OCI-LY1 (cell line): ENCODE data around the gene TBC1D4.

Source experiments
- H2AFZ ChIP-seq: fragments of 200-600 bp; sonication (generic), shearing (Covaris generic); 2 replicates; pipeline ENCODE4 v1.6.0; 2014; ENCODE audit warnings: antibody characterized with exemption, mild to moderate bottlenecking, low read length
- H3F3A ChIP-seq: fragments of 200-600 bp; sonication (generic), shearing (Covaris generic); 2 replicates; pipeline ENCODE4 v1.6.0; 2014; ENCODE audit warnings: mild to moderate bottlenecking, antibody characterized with exemption, low read length, moderate library complexity; ENCODE audit not compliant: insufficient read depth
- H3K27ac ChIP-seq: fragments of 200-600 bp; sonication (generic); 2 replicates; pipeline ENCODE4 v1.5.1; 2014; ENCODE audit warnings: low read length, mixed run types, mild to moderate bottlenecking, low read depth; ENCODE audit not compliant: poor library complexity, severe bottlenecking
- H3K27me3 ChIP-seq: fragments of 200-600 bp; sonication (generic); 2 replicates; pipeline ENCODE4 v1.6.0; 2014; ENCODE audit warnings: antibody characterized with exemption, mild to moderate bottlenecking, low read length, moderate library complexity; ENCODE audit not compliant: insufficient read depth
- H3K36me3 ChIP-seq: fragments of 200-600 bp; sonication (generic); 2 replicates; pipeline ENCODE4 v1.6.1; 2014; ENCODE audit warnings: mild to moderate bottlenecking, antibody characterized with exemption, low read length, moderate library complexity, mixed read lengths; ENCODE audit not compliant: insufficient read depth
- H3K4me1 ChIP-seq: fragments of 200-600 bp; sonication (generic); 2 replicates; pipeline ENCODE4 v1.5.1; 2014; ENCODE audit warnings: mild to moderate bottlenecking, low read length, moderate library complexity; ENCODE audit not compliant: insufficient read depth, severe bottlenecking
- H3K4me2 ChIP-seq: fragments of 200-600 bp; sonication (generic), shearing (Covaris generic); 2 replicates; pipeline ENCODE4 v1.6.1; 2014; ENCODE audit warnings: low read length
- H3K4me3 ChIP-seq: fragments of 200-600 bp; sonication (generic); 2 replicates; pipeline ENCODE4 v1.5.1; 2014; ENCODE audit warnings: low read length, low read depth, mild to moderate bottlenecking, mixed read lengths; ENCODE audit not compliant: poor library complexity, severe bottlenecking
- H3K79me2 ChIP-seq: fragments of 200-600 bp; shearing (Covaris generic); 2 replicates; pipeline ENCODE4 v1.6.1; 2016; ENCODE audit warnings: mixed run types, low read length, mixed read lengths; ENCODE audit not compliant: insufficient read depth
- H3K9ac ChIP-seq: fragments of 200-600 bp; sonication (generic), shearing (Covaris generic); 2 replicates; pipeline ENCODE4 v1.6.1; 2014; ENCODE audit warnings: mild to moderate bottlenecking, low read length, mixed read lengths
- H3K9me2 ChIP-seq: fragments of 200-600 bp; sonication (generic), shearing (Covaris generic); 2 replicates; pipeline ENCODE4 v1.6.1; 2014; ENCODE audit warnings: low read depth, mild to moderate bottlenecking, low read length, mixed read lengths
- H3K9me3 ChIP-seq: fragments of 200-600 bp; shearing (Covaris generic); 2 replicates; pipeline ENCODE4 v1.6.1; 2014; ENCODE audit warnings: low read length, mixed read lengths
- H4K20me1 ChIP-seq: fragments of 200-600 bp; sonication (generic), shearing (Covaris generic); 2 replicates; pipeline ENCODE4 v1.6.0; 2016; ENCODE audit warnings: mild to moderate bottlenecking, low read length; ENCODE audit not compliant: insufficient read depth
- CTCF ChIP-seq: fragments of 200-600 bp; sonication (generic), shearing (Covaris generic); IDR thresholded peaks from 2 replicates; pipeline ENCODE4 v1.5.1; 2017; ENCODE audit warnings: mild to moderate bottlenecking, antibody characterized with exemption, low read length, moderate library complexity, mixed read lengths
- EZH2 ChIP-seq: fragments of 200-600 bp; sonication (generic), shearing (Covaris generic); IDR thresholded peaks from 2 replicates; pipeline ENCODE4 v1.8.0; 2017; ENCODE audit warnings: borderline replicate concordance, mixed run types, mild to moderate bottlenecking, antibody characterized with exemption, low read length, moderate library complexity, mixed read lengths

Gene TBC1D4

GRCh38 chr13:75295201-75295600 lies 186.8 kb downstream of the TBC1D4 start:
- Histone ChIP-seq H4K20me1 (no peaks in the 10 kb centered on the region), H3K27me3 (no peaks in the 10 kb centered on the region), H3F3A (no peaks in the 10 kb centered on the region), H3K4me2 (no peak overlapping the region), H3K9me2 (no peaks in the 10 kb centered on the region), H2AFZ (no peak overlapping the region), H3K36me3 (no peaks in the 10 kb centered on the region), H3K27ac (no peak overlapping the region), H3K4me3 (no peak overlapping the region), H3K9me3 (no peaks in the 10 kb centered on the region), H3K79me2 (no peaks in the 10 kb centered on the region), H3K9ac (no peak overlapping the region), H3K4me1 (no peaks in the 10 kb centered on the region)
- TF ChIP-seq EZH2 (no peak), CTCF (no peak)

GRCh38 chr13:75294110-75294509 lies 187.9 kb downstream of the TBC1D4 start:
- no peak overlapping the region for H2AFZ ChIP-seq
- H3K27ac ChIP-seq = no peak overlapping the region
- H3K4me3 ChIP-seq = no peak overlapping the region
- H3K4me1 ChIP-seq = no peaks in the 10 kb centered on the region
- H3K4me2 ChIP-seq = no peak overlapping the region
- H3F3A ChIP-seq = no peaks in the 10 kb centered on the region
- H3K9ac ChIP-seq = no peak overlapping the region
- H4K20me1 ChIP-seq = no peaks in the 10 kb centered on the region
- no peaks in the 10 kb centered on the region for H3K79me2 ChIP-seq
- no peaks in the 10 kb centered on the region for H3K36me3 ChIP-seq
- no peaks in the 10 kb centered on the region for H3K27me3 ChIP-seq
- TF ChIP-seq CTCF (no peak), EZH2 (no peak)
- no peaks in the 10 kb centered on the region for H3K9me2 ChIP-seq
- no peaks in the 10 kb centered on the region for H3K9me3 ChIP-seq

- Histone ChIP-seq H3K36me3 (no peaks in the 10 kb centered on the region), H3K4me3 (no peak overlapping the region), H3K9me3 (no peaks in the 10 kb centered on the region), H3K4me1 (no peaks in the 10 kb centered on the region), H3K79me2 (no peaks in the 10 kb centered on the region), H2AFZ (no peak overlapping the region), H3K9ac (no peak overlapping the region), H3K27me3 (no peaks in the 10 kb centered on the region), H3F3A (no peaks in the 10 kb centered on the region), H3K4me2 (no peak overlapping the region), H4K20me1 (no peaks in the 10 kb centered on the region), H3K27ac (no peak overlapping the region), H3K9me2 (no peaks in the 10 kb centered on the region)
- no peak for TF ChIP-seq CTCF
- TF ChIP-seq EZH2 = no peak
These were observed 196.7 kb downstream of the TBC1D4 start for GRCh38 chr13:75285310-75285709.
